Measurements from ENCODE around the gene TRAF7.

GRCh38 chr16:2206420-2206779, 50.8 kb downstream of the TRAF7 start:
- TF ChIP-seq POLR2AphosphoS5 (IDR thresholded peaks at IDR 0.05; ENCODE audit: low read depth, low read length) (no peak), SIN3A (IDR thresholded peaks at IDR 0.05; ENCODE audit: borderline replicate concordance, insufficient read depth, low read length) (no peak), TAF1 (IDR thresholded peaks at IDR 0.05; ENCODE audit: borderline replicate concordance, insufficient read depth, low read length) (no peak)

Measured in PFSK-1 (cell line).